Measurements from ENCODE around the gene ITGAL. TPM values are rescaled to one million over a fixed set of nuclear protein-coding genes. Genes with fewer than 3 reads are reported as not detected.

The ITGAL gene
- total and polyA plus RNA-seq, 2 donors (not counting 3 experiments of a cell fraction or from before 2014, with no cell fraction given): not detected

GRCh38 chr16:30570636-30571444 lies 98.3 kb downstream of the ITGAL start:
- no peaks in the 10 kb centered on the region for H3K36me3 ChIP-seq (ENCODE audit: control insufficient read depth in 2 of 2, extremely low read depth in 1 of 2, insufficient read depth in 2 of 2, low read length in 2 of 2)
- H3K9ac ChIP-seq (replicated peaks; ENCODE audit: extremely low read depth, insufficient read depth, low read length): peak overlapping the region; percentile 83
- BruUV-seq (replicated peaks): TSS peak; percentile 44
- H3K4me2 ChIP-seq (ENCODE audit: insufficient read depth, low read length): peak overlapping the region; percentile 75
- H3K9me3 ChIP-seq (replicated peaks; ENCODE audit: control insufficient read depth, insufficient read depth, low read length): no peaks in the 10 kb centered on the region
- intact Hi-C loops (cut with micrococcal nuclease): loop anchor here (1.0 kb wide), 2 partner anchors 39 to 44 kb away; partner anchors contain the start of gene ZNF689
- peak overlapping the region; percentile 78 for H3K27ac ChIP-seq (ENCODE audit: insufficient read depth, low read depth, low read length)
- no peaks in the 10 kb centered on the region for H3K9me1 ChIP-seq (replicated peaks; ENCODE audit: control insufficient read depth, extremely low read depth, insufficient read depth, low read length)
- peaks cover 16% of the 10 kb centered on the region for H3K4me1 ChIP-seq (ENCODE audit: control insufficient read depth, extremely low read depth, insufficient read depth, low read length)
- peak overlapping the region; percentile 31 to 77 (median 76) for H3K4me3 ChIP-seq (replicated peaks in 1 of 3; ENCODE audit: insufficient read depth in 1 of 3, low read depth in 1 of 3, low read length in 3 of 3)
- CTCF ChIA-PET: interaction anchor here (1.0 to 2.4 kb wide), 5 partner anchors 13 to 200 kb away, joined by 3 to 11 read pairs (median 7); partner anchors contain the start of genes DCTPP1, TBC1D10B and ZNF764
- dilution Hi-C loops (cut with MboI; ENCODE audit: extremely low pct_ligation_motif_present, low sequenced_read_pairs): no loop called here
- H3K79me2 ChIP-seq (ENCODE audit: control insufficient read depth, insufficient read depth, low read length): no peaks in the 10 kb centered on the region
- DNase-seq (ENCODE audit: low read depth, low spot score): peak; percentile 42
- peak overlapping the region; percentile 24 for H2AFZ ChIP-seq (ENCODE audit: low read depth, low read length)
- TF ChIP-seq MYC (IDR thresholded peaks at IDR 0.05; ENCODE audit: low read depth, low read length): no peak
- no peak for TF ChIP-seq EZH2 (IDR thresholded peaks at IDR 0.05; ENCODE audit: borderline replicate concordance, low read depth, low read length, severe bottlenecking)
- no peak for TF ChIP-seq POLR2A (IDR thresholded peaks at IDR 0.05; ENCODE audit: low read depth, low read length)
- TF ChIP-seq JUN (IDR thresholded peaks at IDR 0.05; ENCODE audit: borderline replicate concordance, insufficient read depth, insufficient read length, low read depth): no peak
- no peak for TF ChIP-seq MAX (IDR thresholded peaks at IDR 0.05; ENCODE audit: insufficient read depth, insufficient read length)
- peaks cover 0 to 3% of the 10 kb centered on the region in 2 experiments for H3K27me3 ChIP-seq (ENCODE audit: control insufficient read depth in 2 of 2, insufficient read depth in 2 of 2, low read length in 2 of 2)
- POLR2A ChIA-PET: interaction anchor here (1.3 kb wide), 1 partner anchor 12 kb away, joined by 3 read pairs; no protein-coding TSS in a partner anchor
- no peaks in the 10 kb centered on the region for H4K20me1 ChIP-seq (replicated peaks; ENCODE audit: control insufficient read depth, extremely low read depth, insufficient read depth, low read length)
- FAIRE-seq: peak; percentile 70

Data from endothelial cell of umbilical vein (primary cell).